Mucosa of gallbladder (tissue), 1 donor: ENCODE measurements around the gene PSORS1C2. TPM values are rescaled to one million over a fixed set of nuclear protein-coding genes. Genes with fewer than 3 reads are reported as not detected.
"Not testable (repeated sequence)": the region's sequence is repeated elsewhere in the genome, so short reads cannot be mapped to it uniquely, and the experiment has no call there.

Experiments
- DNase-seq: peaks from one replicate; pipeline ENCODE4 v3.0.0-alpha.2; 2020; ENCODE audit warnings: low spot score
- total RNA-seq: library from RNA; stranded (reverse); gene quantifications from one replicate; pipeline ENCODE4 v1.2.1, GENCODE V29; 2021
- donor health status: DM: no; HTN: no; CAD: no.

Gene PSORS1C2
- total RNA-seq, 1 donor from 2014 or later = not detected

GRCh38 chr6:31165986-31166385, 27.1 kb upstream of the PSORS1C2 start:
- no peak for DNase-seq

GRCh38 chr6:31165064-31165832, 26.4 kb upstream of the PSORS1C2 start:
- not testable (repeated sequence) for DNase-seq

- not testable (repeated sequence) for DNase-seq
Measured at GRCh38 chr6:31164475-31165063, 25.7 kb upstream of the PSORS1C2 start.

GRCh38 chr6:31163922-31164321, 25.1 kb upstream of the PSORS1C2 start:
- no peak for DNase-seq

GRCh38 chr6:31162463-31163165, 23.7 kb upstream of the PSORS1C2 start:
- DNase-seq = no peak

GRCh38 chr6:31161216-31162126, 22.6 kb upstream of the PSORS1C2 start:
- no peak for DNase-seq

GRCh38 chr6:31158863-31159855, 20.3 kb upstream of the PSORS1C2 start:
- DNase-seq = no peak

GRCh38 chr6:31158140-31158862, 19.4 kb upstream of the PSORS1C2 start, which contains the start of gene TCF19:
Gene TCF19, plus strand, starts transcription at chr6:31158589. Its CDS starts 881 bp downstream, at chr6:31159470.
- peak; percentile 99 for DNase-seq

- DNase-seq = no peak
Measured at GRCh38 chr6:31157513-31158139, 18.8 kb upstream of the PSORS1C2 start, which contains the start of gene CCHCR1. Gene CCHCR1, minus strand, starts transcription at chr6:31157802. Its CDS starts 202 bp downstream, at chr6:31157600.

- no peak for DNase-seq
Measured at GRCh38 chr6:31156641-31157040, 17.8 kb upstream of the PSORS1C2 start.

GRCh38 chr6:31154436-31154835, 15.6 kb upstream of the PSORS1C2 start:
- DNase-seq = no peak

- no peak for DNase-seq
Measured at GRCh38 chr6:31152781-31153180, 13.9 kb upstream of the PSORS1C2 start.

GRCh38 chr6:31149827-31150447, 11.1 kb upstream of the PSORS1C2 start:
- DNase-seq = no peak

- DNase-seq = no peak
Measured at GRCh38 chr6:31145386-31145785, 6.5 kb upstream of the PSORS1C2 start.

GRCh38 chr6:31144970-31145340, 6.1 kb upstream of the PSORS1C2 start:
- DNase-seq = no peak

GRCh38 chr6:31144296-31144969, 5.6 kb upstream of the PSORS1C2 start:
- DNase-seq = peak; percentile 44

- DNase-seq = peak; percentile 34
Measured at GRCh38 chr6:31143148-31143547, 4.3 kb upstream of the PSORS1C2 start.

- no peak for DNase-seq
Measured at GRCh38 chr6:31142361-31142761, 3.5 kb upstream of the PSORS1C2 start.
